Kasumi-1 (cell line): ENCODE results near the gene DHRS9.
"Not testable (repeated sequence)": the region's sequence is repeated elsewhere in the genome, so short reads cannot be mapped to it uniquely, and the experiment has no call there.

ENCODE experiments used
- DNase-seq, 2 experiments: peaks; one replicate each; lab custom pipeline; 2025; lab: John Stamatoyannopoulos, UW

The DHRS9 gene

GRCh38 chr2:169069341-169069740 is at the start of gene DHRS9:
DHRS9 (plus strand) TSS chr2:169069563; CDS start chr2:169081582, 12,019 bp downstream.
- DNase-seq, result peak; percentile 92

GRCh38 chr2:169023161-169023560 is 46.2 kb upstream of the DHRS9 start:
- DNase-seq, result no peak

GRCh38 chr2:169026056-169026455 is 43.3 kb upstream of the DHRS9 start:
- DNase-seq, result no peak

GRCh38 chr2:169027234-169027633 is 42.1 kb upstream of the DHRS9 start:
- DNase-seq, result no peak

- no peak for DNase-seq
Observed at GRCh38 chr2:169029341-169029740, 40.0 kb upstream of the DHRS9 start.

- DNase-seq, result no peak
Observed at GRCh38 chr2:169031202-169031601, 38.2 kb upstream of the DHRS9 start, which contains the start of gene ABCB11. ABCB11 (minus strand) TSS chr2:169031324; CDS start chr2:169018125, 13,199 bp downstream.

GRCh38 chr2:169034256-169034655 is 35.1 kb upstream of the DHRS9 start:
- DNase-seq, result no peak

- DNase-seq, result no peak
Observed at GRCh38 chr2:169034984-169035544, 34.3 kb upstream of the DHRS9 start.

- no peak for DNase-seq
Observed at GRCh38 chr2:169035887-169036286, 33.5 kb upstream of the DHRS9 start.

GRCh38 chr2:169036736-169037440 is 32.5 kb upstream of the DHRS9 start:
- no peak for DNase-seq

GRCh38 chr2:169038338-169038757 is 31.0 kb upstream of the DHRS9 start:
- DNase-seq, result peak; percentile 43 to 56

GRCh38 chr2:169039702-169040101 is 29.7 kb upstream of the DHRS9 start:
- peak; percentile 86 to 94 for DNase-seq

- DNase-seq, result no peak
Observed at GRCh38 chr2:169041594-169041993, 27.8 kb upstream of the DHRS9 start.

GRCh38 chr2:169042856-169043255 is 26.5 kb upstream of the DHRS9 start:
- no peak for DNase-seq

GRCh38 chr2:169046440-169047151 is 22.8 kb upstream of the DHRS9 start:
- no peak for DNase-seq

GRCh38 chr2:169047256-169048250 is 21.8 kb upstream of the DHRS9 start:
- DNase-seq, result peak; percentile 17 to 18

GRCh38 chr2:169049142-169049541 is 20.2 kb upstream of the DHRS9 start:
- DNase-seq, result no peak

- DNase-seq, result no peak
Observed at GRCh38 chr2:169050476-169051240, 18.7 kb upstream of the DHRS9 start.

GRCh38 chr2:169054575-169054974 is 14.8 kb upstream of the DHRS9 start:
- not testable (repeated sequence) for DNase-seq

GRCh38 chr2:169064199-169064598 is 5.2 kb upstream of the DHRS9 start:
- DNase-seq, result not testable (repeated sequence)

GRCh38 chr2:169065422-169065821 is 3.9 kb upstream of the DHRS9 start:
- DNase-seq, result no peak
